Measurements from ENCODE around the gene CACNG7. TPM values are rescaled to one million over a fixed set of nuclear protein-coding genes. Genes with fewer than 3 reads are reported as not detected.

Gene CACNG7
- total RNA-seq = not detected in 2 replicates

GRCh38 chr19:53908935-53909415, at the start of gene CACNG7:
CACNG7 (plus strand) TSS chr19:53909278; CDS start chr19:53912832, 3,554 bp downstream.

GRCh38 chr19:53867225-53868090, 41.6 kb upstream of the CACNG7 start, which contains the start of gene MYADM:
MYADM (plus strand) TSS chr19:53867883; CDS start chr19:53873530, 5,647 bp downstream.

GRCh38 chr19:53881482-53882390, 27.3 kb upstream of the CACNG7 start, which contains the start of gene PRKCG:
PRKCG (plus strand) TSS chr19:53882197; CDS start chr19:53882495, 298 bp downstream.

GRCh38 chr19:53962887-53963431, 53.9 kb downstream of the CACNG7 start, which contains the start of gene CACNG8:
CACNG8 (plus strand) TSS chr19:53962937.

GRCh38 chr19:53991224-53992113, 82.4 kb downstream of the CACNG7 start, which contains the start of gene CACNG6:
CACNG6 (plus strand) TSS chr19:53991637; CDS start chr19:53992878, 1,241 bp downstream.

Other genes with a start within 250 kb of the CACNG7 start
- not detected in 2 replicates for gene NLRP12, start 85.0 kb upstream of the CACNG7 start, total RNA-seq
- gene MYADM, start 41.4 kb upstream of the CACNG7 start, total RNA-seq = 35.5 and 42.6 TPM in 2 replicates
- gene PRKCG, start 27.1 kb upstream of the CACNG7 start, total RNA-seq = 0.12 TPM in 1 of 2 replicates, not detected in the other
- gene CACNG8, start 53.7 kb downstream of the CACNG7 start, total RNA-seq = not detected in 2 replicates
- not detected in 2 replicates for gene CACNG6, start 82.4 kb downstream of the CACNG7 start, total RNA-seq
- not detected in 2 replicates for gene VSTM1, start 154.6 kb downstream of the CACNG7 start, total RNA-seq
- gene TARM1, start 172.1 kb downstream of the CACNG7 start, total RNA-seq = not detected in 2 replicates
- gene OSCAR, start 191.5 kb downstream of the CACNG7 start, total RNA-seq = 0.16 and 0.36 TPM in 2 replicates
- gene NDUFA3, start 193.6 kb downstream of the CACNG7 start, total RNA-seq = 5.7 and 6.2 TPM in 2 replicates
- gene TFPT, start 206.4 kb downstream of the CACNG7 start, total RNA-seq = 7.7 and 9.7 TPM in 2 replicates
- gene PRPF31, start 206.5 kb downstream of the CACNG7 start, total RNA-seq = 41.4 and 44.5 TPM in 2 replicates
- 15.1 and 16.5 TPM in 2 replicates for gene CNOT3, start 228.5 kb downstream of the CACNG7 start, total RNA-seq